DND-41 (cell line): ENCODE data around the gene SOX6.

Experiments
- EZH2 ChIP-seq: IDR thresholded peaks from 3 replicates; pipeline ENCODE4 v1.6.1; 2012; ENCODE audit warnings: borderline replicate concordance, low read depth, mild to moderate bottlenecking, moderate library complexity, low read length, inconsistent platforms; ENCODE audit not compliant: severe bottlenecking
- TF ChIP-seq, protein P1 (sequence below): IDR thresholded peaks from 2 replicates; pipeline ENCODE4 v1.5.1; 2012; ENCODE audit warnings: borderline replicate concordance, low read length, moderate library complexity, mild to moderate bottlenecking; ENCODE audit not compliant: poor library complexity, severe bottlenecking; ENCODE audit errors: extremely low read depth

DNA sequence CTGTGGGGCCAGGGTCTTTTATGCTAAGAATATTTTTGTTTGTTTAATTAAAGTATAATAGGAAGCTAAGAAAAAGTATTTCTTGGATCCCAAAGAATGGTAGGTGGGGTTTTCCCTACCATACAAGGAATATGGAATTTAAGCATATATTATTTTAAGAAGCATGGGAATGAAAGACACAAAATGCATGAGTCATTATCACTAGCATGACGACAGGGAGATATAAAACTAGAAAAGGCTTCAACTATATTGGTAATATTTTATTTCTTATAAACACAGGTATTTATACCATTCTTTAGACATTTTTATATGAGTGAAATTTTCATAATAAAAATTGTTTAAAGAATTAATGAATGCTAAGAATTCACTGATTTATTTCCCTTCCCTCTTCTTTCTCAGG, 39.3 kb upstream of the SOX6 start:
- TF ChIP-seq, protein P1, sequence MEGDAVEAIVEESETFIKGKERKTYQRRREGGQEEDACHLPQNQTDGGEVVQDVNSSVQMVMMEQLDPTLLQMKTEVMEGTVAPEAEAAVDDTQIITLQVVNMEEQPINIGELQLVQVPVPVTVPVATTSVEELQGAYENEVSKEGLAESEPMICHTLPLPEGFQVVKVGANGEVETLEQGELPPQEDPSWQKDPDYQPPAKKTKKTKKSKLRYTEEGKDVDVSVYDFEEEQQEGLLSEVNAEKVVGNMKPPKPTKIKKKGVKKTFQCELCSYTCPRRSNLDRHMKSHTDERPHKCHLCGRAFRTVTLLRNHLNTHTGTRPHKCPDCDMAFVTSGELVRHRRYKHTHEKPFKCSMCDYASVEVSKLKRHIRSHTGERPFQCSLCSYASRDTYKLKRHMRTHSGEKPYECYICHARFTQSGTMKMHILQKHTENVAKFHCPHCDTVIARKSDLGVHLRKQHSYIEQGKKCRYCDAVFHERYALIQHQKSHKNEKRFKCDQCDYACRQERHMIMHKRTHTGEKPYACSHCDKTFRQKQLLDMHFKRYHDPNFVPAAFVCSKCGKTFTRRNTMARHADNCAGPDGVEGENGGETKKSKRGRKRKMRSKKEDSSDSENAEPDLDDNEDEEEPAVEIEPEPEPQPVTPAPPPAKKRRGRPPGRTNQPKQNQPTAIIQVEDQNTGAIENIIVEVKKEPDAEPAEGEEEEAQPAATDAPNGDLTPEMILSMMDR: no peak
- TF ChIP-seq EZH2: no peak
